Fibroblast of upper back skin (primary cell): ENCODE results near the gene EAF1.
"Not testable (repeated sequence)": the region's sequence is repeated elsewhere in the genome, so short reads cannot be mapped to it uniquely, and the experiment has no call there.

ENCODE experiments used
- DNase-seq: peaks from one replicate; pipeline ENCODE4 v3.0.0-alpha.2; 2013

The EAF1 gene

GRCh38 chr3:15409239-15409638 is 18.2 kb upstream of the EAF1 start:
- no peak for DNase-seq

- DNase-seq, result no peak
These were observed 17.6 kb upstream of the EAF1 start for GRCh38 chr3:15409774-15410173.

GRCh38 chr3:15410966-15411365 is 16.4 kb upstream of the EAF1 start:
- not testable (repeated sequence) for DNase-seq

GRCh38 chr3:15420871-15421270 is 6.5 kb upstream of the EAF1 start:
- no peak for DNase-seq

- no peak for DNase-seq
These were observed 749 bp upstream of the EAF1 start for GRCh38 chr3:15426579-15427118.

- no peak for DNase-seq
These were observed 583 bp downstream of the EAF1 start for GRCh38 chr3:15427981-15428380.

GRCh38 chr3:15428539-15428938 is 1.1 kb downstream of the EAF1 start:
- no peak for DNase-seq

GRCh38 chr3:15429080-15429479 is 1.7 kb downstream of the EAF1 start:
- no peak for DNase-seq

GRCh38 chr3:15430624-15431023 is 3.2 kb downstream of the EAF1 start:
- DNase-seq, result no peak

- no peak for DNase-seq
These were observed 3.9 kb downstream of the EAF1 start for GRCh38 chr3:15431256-15431837.

GRCh38 chr3:15433531-15433930 is 6.1 kb downstream of the EAF1 start:
- DNase-seq, result no peak

- DNase-seq, result no peak
These were observed 7.4 kb downstream of the EAF1 start for GRCh38 chr3:15434756-15435155.

- DNase-seq, result no peak
These were observed 8.8 kb downstream of the EAF1 start for GRCh38 chr3:15436246-15436645.

GRCh38 chr3:15438983-15439382 is 11.6 kb downstream of the EAF1 start:
- peak; percentile 37 for DNase-seq

GRCh38 chr3:15439476-15439875 is 12.1 kb downstream of the EAF1 start:
- DNase-seq, result no peak

GRCh38 chr3:15440891-15441290 is 13.5 kb downstream of the EAF1 start:
- no peak for DNase-seq

- no peak for DNase-seq
These were observed 16.6 kb downstream of the EAF1 start for GRCh38 chr3:15443826-15444524.

- no peak for DNase-seq
These were observed 22.3 kb downstream of the EAF1 start for GRCh38 chr3:15449489-15450224.

- DNase-seq, result no peak
These were observed 23.2 kb downstream of the EAF1 start for GRCh38 chr3:15450438-15451215.

GRCh38 chr3:15451216-15452113 is 24.1 kb downstream of the EAF1 start:
- DNase-seq, result no peak

GRCh38 chr3:15452156-15452555 is 24.8 kb downstream of the EAF1 start:
- DNase-seq, result no peak

- no peak for DNase-seq
These were observed 25.6 kb downstream of the EAF1 start for GRCh38 chr3:15452961-15453360.
